C4-2B (cell line): ENCODE results near the gene CBLN3.

ENCODE experiments used
- ZFX ChIP-seq: fragments of 450-650 bp; IDR thresholded peaks from 2 replicates; pipeline ENCODE4 v1.6.1; 2017
- TF ChIP-seq, protein P1 (sequence below): fragments of 450-650 bp; conservative IDR thresholded peaks from 2 replicates; pipeline ENCODE4 v1.5.1; 2017; ENCODE audit warnings: mild to moderate bottlenecking

DNA sequence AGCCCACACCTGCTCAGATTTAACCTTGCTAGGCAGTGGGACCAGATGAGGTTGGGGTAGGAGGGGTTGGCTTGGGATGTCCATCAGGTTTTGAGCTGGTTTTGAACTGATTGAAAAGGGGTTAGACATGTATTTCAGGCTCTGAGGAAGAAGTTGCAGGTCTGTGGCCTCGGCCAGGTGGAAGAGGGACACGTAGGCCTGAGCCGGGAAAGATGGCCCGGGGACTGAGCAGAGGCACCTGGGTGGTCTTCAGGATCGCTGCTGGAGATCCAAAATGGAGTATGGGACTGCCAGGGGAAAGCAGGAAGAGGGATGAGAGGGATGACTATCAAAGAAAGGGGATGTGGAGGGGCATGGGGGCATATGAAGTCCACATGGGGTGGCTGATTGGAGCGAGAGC is 23.1 kb downstream of the CBLN3 start:
- TF ChIP-seq, protein P1, sequence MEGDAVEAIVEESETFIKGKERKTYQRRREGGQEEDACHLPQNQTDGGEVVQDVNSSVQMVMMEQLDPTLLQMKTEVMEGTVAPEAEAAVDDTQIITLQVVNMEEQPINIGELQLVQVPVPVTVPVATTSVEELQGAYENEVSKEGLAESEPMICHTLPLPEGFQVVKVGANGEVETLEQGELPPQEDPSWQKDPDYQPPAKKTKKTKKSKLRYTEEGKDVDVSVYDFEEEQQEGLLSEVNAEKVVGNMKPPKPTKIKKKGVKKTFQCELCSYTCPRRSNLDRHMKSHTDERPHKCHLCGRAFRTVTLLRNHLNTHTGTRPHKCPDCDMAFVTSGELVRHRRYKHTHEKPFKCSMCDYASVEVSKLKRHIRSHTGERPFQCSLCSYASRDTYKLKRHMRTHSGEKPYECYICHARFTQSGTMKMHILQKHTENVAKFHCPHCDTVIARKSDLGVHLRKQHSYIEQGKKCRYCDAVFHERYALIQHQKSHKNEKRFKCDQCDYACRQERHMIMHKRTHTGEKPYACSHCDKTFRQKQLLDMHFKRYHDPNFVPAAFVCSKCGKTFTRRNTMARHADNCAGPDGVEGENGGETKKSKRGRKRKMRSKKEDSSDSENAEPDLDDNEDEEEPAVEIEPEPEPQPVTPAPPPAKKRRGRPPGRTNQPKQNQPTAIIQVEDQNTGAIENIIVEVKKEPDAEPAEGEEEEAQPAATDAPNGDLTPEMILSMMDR, result no peak
- TF ChIP-seq ZFX, result no peak
